ENCODE results near the gene AGAP5.

Gene AGAP5

GRCh38 chr10:73625884-73626752 is 71.8 kb downstream of the AGAP5 start:
- DNase-seq (ENCODE audit: low read depth in 2 of 2) = peak; percentile 86 to 87

DNA sequence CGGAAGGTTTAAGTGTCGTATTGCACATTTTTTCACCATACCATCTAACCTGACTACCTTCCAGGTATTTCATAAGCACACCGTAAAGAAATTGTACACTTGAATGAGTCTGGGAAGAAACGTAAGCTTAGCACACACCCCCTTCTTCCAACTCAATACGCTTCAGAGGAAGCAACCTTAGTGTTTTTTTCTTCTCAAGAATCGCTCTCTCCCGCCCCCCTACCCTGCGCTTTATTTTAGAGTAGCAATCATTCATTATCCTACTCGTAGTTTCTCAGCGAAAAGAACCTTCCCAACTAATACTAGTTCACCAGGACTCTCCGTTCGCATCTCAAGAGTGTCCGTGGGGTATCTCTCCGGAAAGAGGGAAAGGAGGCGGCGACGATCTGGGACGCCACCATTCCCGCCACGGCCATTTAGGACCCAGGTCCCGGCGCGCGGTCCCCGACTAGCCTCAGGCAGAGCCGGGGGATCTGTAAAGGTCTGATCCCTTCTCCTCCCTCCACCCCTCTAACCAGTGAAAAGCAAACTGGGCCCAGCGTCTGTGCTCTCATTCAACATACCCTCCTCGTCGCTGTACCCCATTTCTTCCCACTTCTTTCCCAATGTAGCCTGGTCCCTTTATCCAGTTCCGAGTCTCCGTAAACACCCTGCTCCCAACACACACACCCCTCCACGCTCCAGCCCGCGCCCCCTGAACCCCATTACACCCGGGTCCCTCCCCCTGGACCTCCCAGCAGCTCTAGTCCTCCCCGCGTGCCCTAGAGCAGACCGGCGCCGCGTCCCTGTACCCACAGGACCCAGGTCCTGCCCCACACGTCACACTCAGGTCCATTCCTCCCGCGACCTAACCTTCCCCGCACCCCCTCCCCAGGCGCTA is 72.7 kb downstream of the AGAP5 start:
- no peak for DNase-seq (ENCODE audit: low read depth in 2 of 2)

All from stimulated activated CD8-positive, alpha-beta memory T cell treated with anti-CD3 and anti-CD28 coated beads, Interleukin-15, amount 100 ng/mL, for 48 hours (primary cell).